Osteocyte (in vitro differentiated cells): Measurements from ENCODE around the gene PDE6A. TPM values are rescaled to one million over a fixed set of nuclear protein-coding genes. Genes with fewer than 3 reads are reported as not detected.
"Not testable (repeated sequence)": the region's sequence is repeated elsewhere in the genome, so short reads cannot be mapped to it uniquely, and the experiment has no call there.

Source experiments
- DNase-seq: peaks from one replicate; pipeline ENCODE4 v3.0.0; 2021; ENCODE audit warnings: mixed read lengths; ENCODE audit not compliant: unreplicated experiment; ENCODE audit errors: extremely low spot score
- H3K27ac Mint-ChIP-seq: one replicate; pipeline ENCODE4 v1.8.0; 2021; ENCODE audit warnings: mild to moderate bottlenecking, mixed read lengths; ENCODE audit not compliant: unreplicated experiment
- H3K27me3 Mint-ChIP-seq: one replicate; pipeline ENCODE4 v1.8.0; 2021; ENCODE audit warnings: mixed read lengths; ENCODE audit not compliant: unreplicated experiment
- H3K36me3 Mint-ChIP-seq: one replicate; pipeline ENCODE4 v1.8.0; 2021; ENCODE audit warnings: mixed read lengths; ENCODE audit not compliant: unreplicated experiment
- H3K4me1 Mint-ChIP-seq: one replicate; pipeline ENCODE4 v1.8.0; 2021; ENCODE audit warnings: mixed read lengths; ENCODE audit not compliant: unreplicated experiment
- H3K4me3 Mint-ChIP-seq: one replicate; pipeline ENCODE4 v1.8.0; 2021; ENCODE audit warnings: mild to moderate bottlenecking, moderate library complexity, mixed read lengths; ENCODE audit not compliant: unreplicated experiment
- H3K9me3 Mint-ChIP-seq: one replicate; pipeline ENCODE4 v1.8.0; 2021; ENCODE audit warnings: mixed read lengths; ENCODE audit not compliant: unreplicated experiment
- CTCF ChIP-seq: fragments of 200-600 bp; sonication (generic); IDR thresholded peaks from 2 replicates; pipeline ENCODE4 v1.5.0; 2021; ENCODE audit warnings: antibody characterized with exemption, mild to moderate bottlenecking, moderate library complexity
- total RNA-seq: library from RNA; stranded (reverse); gene quantifications from 2 replicates; pipeline ENCODE4 v1.2.1, GENCODE V29; 2021

Gene PDE6A
- total RNA-seq, 1 donor from 2014 or later, result not detected

GRCh38 chr5:149951138-149951749, 6.7 kb upstream of the PDE6A start:
- Mint-ChIP-seq H3K4me3 (no peak overlapping the region), H3K4me1 (peaks cover 6% of the 10 kb centered on the region), H3K27me3 (peaks cover 4% of the 10 kb centered on the region), H3K36me3 (no peaks in the 10 kb centered on the region), H3K27ac (no peak overlapping the region), H3K9me3 (no peaks in the 10 kb centered on the region)
- TF ChIP-seq CTCF, result no peak
- DNase-seq, result no peak

GRCh38 chr5:149948993-149949392, 4.4 kb upstream of the PDE6A start:
- no peaks in the 10 kb centered on the region for H3K9me3 Mint-ChIP-seq

GRCh38 chr5:149946118-149946517, 1.5 kb upstream of the PDE6A start:
- Mint-ChIP-seq H3K27ac (no peak overlapping the region), H3K4me1 (peaks cover 8% of the 10 kb centered on the region), H3K36me3 (no peaks in the 10 kb centered on the region), H3K9me3 (no peaks in the 10 kb centered on the region), H3K4me3 (no peak overlapping the region), H3K27me3 (peaks cover 4% of the 10 kb centered on the region)
- TF ChIP-seq CTCF, result no peak
- DNase-seq, result no peak

More at GRCh38 chr5:149948993-149949392, 4.4 kb upstream of the PDE6A start:
- no peak for TF ChIP-seq CTCF
- no peaks in the 10 kb centered on the region for H3K36me3 Mint-ChIP-seq
- peaks cover 3% of the 10 kb centered on the region for H3K4me1 Mint-ChIP-seq
- H3K27me3 Mint-ChIP-seq, result peaks cover 4% of the 10 kb centered on the region
- H3K27ac Mint-ChIP-seq, result no peak overlapping the region
- no peak for DNase-seq
- H3K4me3 Mint-ChIP-seq, result no peak overlapping the region

GRCh38 chr5:149943177-149943949, 1.2 kb downstream of the PDE6A start:
- H3K4me3 Mint-ChIP-seq, DNase-seq, H3K9me3 Mint-ChIP-seq, H3K27ac Mint-ChIP-seq, H3K27me3 Mint-ChIP-seq, H3K36me3 Mint-ChIP-seq: not testable (repeated sequence)
- peaks cover 29% of the 10 kb centered on the region for H3K4me1 Mint-ChIP-seq

- not testable (repeated sequence) for H3K9me3 Mint-ChIP-seq, H3K36me3 Mint-ChIP-seq, H3K27me3 Mint-ChIP-seq, H3K4me3 Mint-ChIP-seq, H3K27ac Mint-ChIP-seq, DNase-seq
- H3K4me1 Mint-ChIP-seq, result peaks cover 35% of the 10 kb centered on the region
Measured at GRCh38 chr5:149942741-149943169, 1.8 kb downstream of the PDE6A start.

GRCh38 chr5:149942199-149942598, 2.4 kb downstream of the PDE6A start:
- Mint-ChIP-seq H3K4me1 (peaks cover 41% of the 10 kb centered on the region), H3K27ac (no peak overlapping the region), H3K4me3 (no peak overlapping the region), H3K9me3 (no peaks in the 10 kb centered on the region), H3K27me3 (no peaks in the 10 kb centered on the region), H3K36me3 (no peaks in the 10 kb centered on the region)
- no peak for DNase-seq
- TF ChIP-seq CTCF, result no peak
